GM12865 (cell line): ENCODE data around the gene PTP4A2.
A peak's percentile ranks its signal among the peaks of the same experiment; 100 is the strongest.

ENCODE experiments used
- DNase-seq: peaks from one replicate; pipeline ENCODE4 v3.0.0; 2010; ENCODE audit warnings: low read depth
- H3K4me3 ChIP-seq: 2 replicates; pipeline ENCODE4 v1.5.1; 2011; ENCODE audit warnings: mild to moderate bottlenecking, low read depth, low read length, control low read depth
- CTCF ChIP-seq: IDR thresholded peaks from 2 replicates; pipeline ENCODE4 v1.5.1; 2011; ENCODE audit warnings: low read length, control low read depth, low read depth, inconsistent platforms; ENCODE audit not compliant: insufficient read depth; ENCODE audit errors: missing control alignments

The PTP4A2 gene

GRCh38 chr1:31936981-31937299 is 1.2 kb downstream of the PTP4A2 start:
- TF ChIP-seq CTCF, result no peak
- no peak for DNase-seq
- peak overlapping the region; percentile 77 for H3K4me3 ChIP-seq

- TF ChIP-seq CTCF, result no peak
- peak overlapping the region; percentile 77 for H3K4me3 ChIP-seq
- DNase-seq, result peak; percentile 65
Measured at GRCh38 chr1:31936278-31936980, 1.7 kb downstream of the PTP4A2 start.

DNA sequence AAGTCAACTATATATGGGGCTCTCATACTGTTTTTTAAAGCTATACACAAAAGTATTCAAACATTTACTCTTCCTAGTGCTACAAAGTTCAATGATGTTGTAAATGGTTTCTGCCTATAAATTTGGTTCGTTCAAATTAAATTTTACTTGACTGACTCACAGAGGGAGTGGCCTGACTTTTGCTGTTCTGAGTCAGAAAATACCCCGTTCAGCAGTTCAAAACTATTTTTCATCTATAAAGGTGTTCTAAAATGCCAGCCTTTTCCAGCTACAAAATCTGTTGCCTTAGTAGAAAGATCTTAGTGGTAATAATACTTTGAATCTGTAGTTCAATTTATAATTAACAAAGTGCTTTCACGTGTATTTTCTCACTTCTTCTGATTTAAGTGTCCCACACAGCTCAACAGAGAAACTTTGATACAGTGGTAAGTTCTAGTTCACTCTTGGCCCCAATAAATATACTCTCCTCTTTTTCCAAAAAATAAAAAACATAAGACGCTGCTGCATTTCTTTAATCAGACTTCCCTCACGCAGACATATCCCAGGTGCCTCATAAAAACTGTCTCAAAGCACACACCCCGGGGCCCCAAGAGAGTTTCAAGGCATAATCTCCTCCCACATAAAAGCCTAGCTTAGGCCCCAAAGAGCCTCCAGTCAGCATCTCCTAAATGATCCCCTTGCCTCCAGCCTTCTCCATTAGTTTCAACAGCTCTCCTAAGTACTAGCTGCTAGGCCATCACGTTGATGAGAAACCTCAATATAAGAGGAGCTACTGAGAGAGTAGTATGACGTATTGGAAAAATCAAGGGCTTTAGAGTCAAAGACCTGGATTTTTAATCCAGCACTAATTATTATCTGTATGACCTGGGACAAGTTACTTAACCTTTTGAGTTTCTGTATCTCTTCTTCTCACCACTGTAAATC is 3.2 kb downstream of the PTP4A2 start:
- H3K4me3 ChIP-seq, result peak overlapping the region; percentile 77
- DNase-seq, result peak; percentile 49
- no peak for TF ChIP-seq CTCF

GRCh38 chr1:31932491-31933316 is 5.5 kb downstream of the PTP4A2 start:
- DNase-seq, result peak; percentile 62
- TF ChIP-seq CTCF, result no peak
- H3K4me3 ChIP-seq, result peak overlapping the region; percentile 77

DNA sequence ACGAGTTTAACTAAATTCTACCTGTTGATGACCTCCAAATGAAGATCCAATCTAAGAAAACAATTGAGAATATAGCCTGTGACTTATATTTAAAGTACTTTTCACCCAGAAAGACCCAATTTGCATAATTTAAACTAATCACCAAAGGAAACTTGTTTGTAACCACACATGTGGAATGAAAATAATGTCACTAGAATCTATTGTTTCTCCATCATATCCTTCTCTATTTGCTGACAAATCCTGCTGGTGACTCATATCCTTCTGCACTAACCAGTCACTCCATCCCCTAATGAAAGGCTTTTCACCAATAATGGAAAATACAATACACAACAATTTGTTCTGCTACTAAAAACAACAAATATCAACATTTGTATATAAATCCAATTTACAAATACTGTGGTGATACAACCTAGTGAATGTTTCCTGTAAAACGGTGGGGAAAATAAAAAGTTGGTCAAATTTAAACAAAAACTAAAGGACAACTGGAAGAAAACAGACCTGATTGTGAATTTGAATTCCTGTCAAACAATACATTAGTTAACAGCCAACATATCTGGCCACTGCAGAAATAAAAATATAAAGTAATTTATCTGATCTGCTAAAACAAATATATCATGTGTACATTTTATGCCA is 6.5 kb downstream of the PTP4A2 start:
- no peak for DNase-seq
- no peak for TF ChIP-seq CTCF
- H3K4me3 ChIP-seq, result peak overlapping the region; percentile 77

DNA sequence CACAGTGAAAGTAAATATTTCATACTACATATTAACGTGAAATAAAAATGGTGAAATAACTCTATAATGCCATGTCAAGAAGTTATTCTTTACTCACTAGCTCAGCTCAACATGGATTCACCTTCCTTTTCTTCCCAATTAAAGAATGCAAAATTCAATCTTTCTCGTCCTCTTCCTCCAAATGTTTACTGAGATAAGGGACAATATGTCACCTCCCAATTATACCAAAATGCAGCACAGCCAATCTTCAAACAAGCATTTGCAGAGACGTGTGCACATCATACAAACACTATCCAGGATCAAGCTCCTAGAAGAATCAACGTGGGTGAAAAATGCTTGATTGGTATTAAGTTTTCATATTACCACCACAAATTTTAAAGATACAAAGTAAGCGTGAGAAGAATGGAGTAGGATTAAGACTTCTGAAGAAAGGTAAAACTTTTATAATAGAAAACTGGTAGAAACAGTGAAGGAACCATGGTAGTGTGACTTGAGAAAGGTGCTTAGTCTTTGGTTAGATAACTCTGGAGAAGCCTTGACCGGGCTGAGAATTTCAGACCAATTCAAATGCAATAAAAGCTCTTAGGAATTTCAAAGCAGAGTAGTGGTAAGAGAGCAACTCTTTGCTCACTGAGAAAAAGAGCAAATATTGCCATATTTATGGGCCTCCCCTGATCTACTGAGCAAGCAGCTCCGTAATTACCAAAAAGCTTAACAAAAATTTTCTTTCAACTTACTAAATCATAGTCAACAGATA is 7.2 kb downstream of the PTP4A2 start:
- H3K4me3 ChIP-seq, result peak overlapping the region; percentile 77
- TF ChIP-seq CTCF, result no peak
- DNase-seq, result no peak
